H7 (cell line): ENCODE results near the gene NFATC1. TPM values are rescaled to one million over a fixed set of nuclear protein-coding genes. Genes with fewer than 3 reads are reported as not detected.

Experiments
- DNase-seq: peaks from one replicate; pipeline ENCODE4 v3.0.0; 2012
- H3K27me3 ChIP-seq: 2 replicates; pipeline ENCODE4 v1.6.0; 2011; ENCODE audit warnings: mild to moderate bottlenecking, low read length; ENCODE audit not compliant: control insufficient read depth, insufficient read depth
- H3K36me3 ChIP-seq: replicated peaks from 2 replicates; pipeline ENCODE4 v1.5.1; 2011; ENCODE audit warnings: low read length; ENCODE audit not compliant: control insufficient read depth, insufficient read depth
- H3K4me3 ChIP-seq: 2 replicates; pipeline ENCODE4 v1.5.1; 2011; ENCODE audit warnings: low read depth, mild to moderate bottlenecking, control low read depth, low read length, moderate library complexity; ENCODE audit not compliant: insufficient read depth
- total RNA-seq: library from RNA; depleted of rRNA; stranded (reverse); fragments of >200 nt; shearing (Covaris generic); gene quantifications from 2 replicates; pipeline ENCODE4 v1.2.3, GENCODE V29; 2014; rRNA removed

Gene NFATC1
- 14.1 and 14.5 TPM in 2 replicates for total RNA-seq

DNA sequence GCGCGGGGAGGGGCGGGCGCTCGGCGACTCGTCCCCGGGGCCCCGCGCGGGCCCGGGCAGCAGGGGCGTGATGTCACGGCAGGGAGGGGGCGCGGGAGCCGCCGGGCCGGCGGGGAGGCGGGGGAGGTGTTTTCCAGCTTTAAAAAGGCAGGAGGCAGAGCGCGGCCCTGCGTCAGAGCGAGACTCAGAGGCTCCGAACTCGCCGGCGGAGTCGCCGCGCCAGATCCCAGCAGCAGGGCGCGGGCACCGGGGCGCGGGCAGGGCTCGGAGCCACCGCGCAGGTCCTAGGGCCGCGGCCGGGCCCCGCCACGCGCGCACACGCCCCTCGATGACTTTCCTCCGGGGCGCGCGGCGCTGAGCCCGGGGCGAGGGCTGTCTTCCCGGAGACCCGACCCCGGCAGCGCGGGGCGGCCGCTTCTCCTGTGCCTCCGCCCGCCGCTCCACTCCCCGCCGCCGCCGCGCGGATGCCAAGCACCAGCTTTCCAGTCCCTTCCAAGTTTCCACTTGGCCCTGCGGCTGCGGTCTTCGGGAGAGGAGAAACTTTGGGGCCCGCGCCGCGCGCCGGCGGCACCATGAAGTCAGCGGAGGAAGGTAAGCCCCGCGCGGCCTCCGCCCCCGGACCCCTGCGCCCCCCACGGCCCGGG lies at the start of gene NFATC1:
TSS of gene NFATC1 (plus strand) at position 170 of the 644 bp plus-strand sequence. CDS start at position 465, 295 bp downstream.
- Histone ChIP-seq H3K4me3 (peak within 1 kb of the TSS; percentile 49), H3K36me3 (no peaks in the 10 kb centered on the region), H3K27me3 (peaks cover 63% of the 10 kb centered on the region)
- peak; percentile 95 for DNase-seq

DNA sequence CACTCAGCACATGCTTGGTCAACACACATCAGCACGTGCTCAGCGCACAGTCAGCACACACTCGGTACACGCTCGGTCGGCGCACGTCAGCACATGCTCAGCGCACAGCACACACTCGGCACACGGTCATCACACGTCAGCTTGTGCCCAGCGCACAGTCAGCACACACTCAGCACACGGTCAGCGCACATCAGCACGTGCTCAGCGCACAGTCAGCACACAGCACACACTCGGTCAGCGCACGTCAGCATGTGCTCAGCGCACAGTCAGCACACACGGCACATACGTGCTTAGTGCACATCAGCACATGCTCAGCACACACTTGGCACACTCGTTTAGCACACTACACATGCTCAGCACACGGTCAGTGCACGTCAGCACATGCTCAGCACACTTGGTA lies 49.7 kb upstream of the NFATC1 start:
- DNase-seq = no peak
- Histone ChIP-seq H3K36me3 (peaks cover 13% of the 10 kb centered on the region), H3K4me3 (no peak overlapping the region), H3K27me3 (no peaks in the 10 kb centered on the region)

DNA sequence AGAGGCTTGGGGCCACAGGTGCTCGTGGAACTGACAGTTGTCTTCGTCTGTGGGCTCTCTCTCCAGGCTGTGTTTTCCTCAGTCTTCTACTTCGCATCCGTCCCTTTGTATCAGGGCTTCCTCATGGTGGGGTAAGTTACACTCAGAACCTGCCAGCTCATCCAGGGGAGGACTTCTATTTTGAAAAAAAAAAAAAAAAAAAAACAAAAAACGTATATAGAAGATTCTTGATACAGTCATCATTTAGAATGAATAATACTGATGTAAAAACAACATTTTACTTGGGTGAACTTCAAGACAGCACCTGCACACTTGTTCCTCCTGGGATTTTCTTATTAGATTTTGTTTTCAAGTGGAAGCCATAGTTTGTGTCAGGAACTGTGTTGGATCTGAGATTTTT lies 47.7 kb upstream of the NFATC1 start:
- Histone ChIP-seq H3K36me3 (peaks cover 13% of the 10 kb centered on the region), H3K4me3 (no peak overlapping the region), H3K27me3 (no peaks in the 10 kb centered on the region)
- no peak for DNase-seq

DNA sequence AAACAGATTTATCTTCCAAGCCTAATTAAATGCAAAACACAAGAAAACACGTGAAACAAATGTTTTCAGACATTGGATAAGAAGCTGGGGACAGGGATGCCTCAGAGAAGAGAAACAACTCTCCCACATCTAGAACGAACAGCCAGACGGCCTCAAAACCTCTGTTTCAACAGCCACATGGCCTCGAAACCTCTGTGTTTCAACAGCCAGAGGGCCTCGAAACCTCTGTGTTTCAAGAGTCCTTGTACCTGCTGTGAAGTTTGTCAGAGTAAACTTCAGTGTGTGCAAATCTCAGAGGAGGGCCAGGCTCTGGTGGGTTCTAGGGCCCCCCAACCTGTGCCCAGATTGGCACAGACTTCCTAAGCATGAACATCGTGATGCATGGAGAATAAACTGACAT lies 43.3 kb upstream of the NFATC1 start:
- Histone ChIP-seq H3K36me3 (no peaks in the 10 kb centered on the region), H3K27me3 (no peaks in the 10 kb centered on the region), H3K4me3 (no peak overlapping the region)
- DNase-seq = no peak

DNA sequence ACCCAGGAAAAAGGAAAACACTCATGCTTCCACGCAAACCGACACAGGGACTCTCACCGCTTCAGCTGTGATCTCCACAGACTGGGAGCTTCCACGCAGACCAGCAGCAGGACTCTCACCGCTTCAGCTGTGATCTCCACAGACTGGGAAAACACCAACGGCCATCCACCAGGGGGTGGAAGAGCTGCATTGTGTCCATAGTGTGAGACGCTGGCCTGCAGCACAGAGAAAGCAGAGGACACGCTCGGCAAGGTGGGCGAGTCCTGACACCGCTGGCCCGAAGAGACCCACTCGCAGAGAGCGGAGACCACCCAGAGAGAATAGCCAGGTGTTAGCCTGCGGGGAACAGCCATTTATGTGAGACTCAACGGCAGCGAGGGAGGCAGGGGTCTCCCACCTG lies 42.5 kb upstream of the NFATC1 start:
- H3K36me3 ChIP-seq = no peaks in the 10 kb centered on the region
- H3K27me3 ChIP-seq = no peaks in the 10 kb centered on the region
- no peak overlapping the region for H3K4me3 ChIP-seq
- DNase-seq = peak; percentile 81

DNA sequence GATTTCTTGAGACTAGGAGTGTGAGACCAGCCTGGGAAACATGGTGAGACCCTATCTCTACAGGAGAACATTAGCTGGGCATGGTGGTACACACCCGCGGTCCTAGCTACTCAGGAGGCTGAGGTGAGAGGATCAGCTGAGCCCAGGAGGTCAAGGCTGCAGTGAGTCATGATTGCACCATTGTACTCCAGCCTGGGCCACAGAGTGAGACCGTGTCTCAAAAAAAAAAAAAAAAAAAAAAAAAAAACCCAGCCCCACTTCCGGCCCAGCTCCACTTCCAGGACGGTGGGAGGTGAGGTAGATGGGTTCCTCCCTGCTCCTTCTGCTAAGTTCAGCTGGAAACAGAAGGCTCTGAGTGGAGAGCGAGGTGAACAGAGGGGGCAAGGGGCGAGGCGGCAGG lies 41.4 kb upstream of the NFATC1 start:
- no peak overlapping the region for H3K4me3 ChIP-seq
- H3K36me3 ChIP-seq = no peaks in the 10 kb centered on the region
- H3K27me3 ChIP-seq = no peaks in the 10 kb centered on the region
- DNase-seq = no peak

DNA sequence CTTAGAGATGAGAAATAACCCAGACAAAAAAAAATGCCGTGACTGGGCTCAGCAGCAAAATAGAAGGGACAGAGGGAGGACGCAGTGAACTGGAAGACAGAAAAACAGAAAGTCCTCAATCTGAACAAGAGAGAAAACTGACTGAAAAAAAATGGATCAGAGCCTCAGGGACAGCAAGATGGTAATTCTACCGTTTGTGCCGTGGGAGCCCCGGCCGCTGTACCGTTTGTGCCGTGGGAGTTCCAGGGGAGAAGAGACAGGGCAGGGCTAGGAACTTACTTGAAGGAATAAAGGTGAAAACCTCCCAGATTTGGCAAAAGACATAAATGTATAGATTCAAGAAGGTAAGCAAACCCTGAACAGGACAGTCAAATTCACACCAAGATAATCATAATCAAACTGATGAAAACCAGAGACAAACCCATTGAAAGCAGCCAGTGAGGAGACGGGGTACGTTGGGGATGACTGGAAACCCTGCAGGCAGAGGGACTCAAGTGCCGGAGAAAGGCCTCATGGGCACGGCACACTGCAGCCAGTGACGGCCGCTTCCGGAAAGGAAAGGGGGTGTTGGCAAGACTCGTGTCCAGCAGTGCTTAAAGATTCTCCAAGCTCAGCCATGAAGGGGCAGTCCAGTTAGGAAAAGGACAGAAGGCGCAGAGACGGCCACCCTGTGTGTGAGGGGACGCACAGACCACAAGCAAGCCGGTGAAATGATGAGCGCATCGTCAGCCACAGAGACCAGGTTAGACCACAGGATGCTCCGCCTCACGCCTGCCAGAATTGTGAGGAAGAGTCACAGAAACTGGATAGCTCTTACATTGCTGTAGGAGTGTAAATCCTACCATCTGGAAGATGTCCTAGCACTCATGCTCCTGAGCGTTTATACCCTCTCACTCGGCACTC lies 40.0 kb upstream of the NFATC1 start:
- no peaks in the 10 kb centered on the region for H3K36me3 ChIP-seq
- H3K27me3 ChIP-seq = no peaks in the 10 kb centered on the region

DNA sequence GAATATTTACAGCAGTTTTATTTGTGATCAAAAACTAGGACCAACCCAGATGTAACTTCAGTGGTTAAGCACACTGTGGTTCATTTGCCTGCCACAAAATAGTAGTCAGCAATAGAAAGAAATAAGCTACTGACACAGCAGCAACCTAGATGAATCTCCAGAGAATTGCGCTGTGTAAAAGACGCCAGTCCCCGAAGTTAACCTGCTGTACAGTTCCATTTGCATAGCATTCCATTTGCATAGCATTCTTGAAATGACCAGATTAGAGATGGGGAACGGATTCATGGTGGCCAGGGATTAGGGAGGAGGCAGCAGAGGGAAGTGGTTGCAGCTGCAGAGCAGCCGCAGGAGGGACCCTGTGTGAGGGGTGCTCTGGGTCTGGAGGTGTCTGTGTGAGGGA lies 39.3 kb upstream of the NFATC1 start:
- Histone ChIP-seq H3K36me3 (no peaks in the 10 kb centered on the region; the same call in 1 of the 2 replicates), H3K27me3 (no peaks in the 10 kb centered on the region), H3K4me3 (no peak overlapping the region)
- no peak for DNase-seq

More for the DNA sequence above, 40.0 kb upstream of the NFATC1 start:
- DNase-seq = peak; percentile 31
- no peak overlapping the region for H3K4me3 ChIP-seq

DNA sequence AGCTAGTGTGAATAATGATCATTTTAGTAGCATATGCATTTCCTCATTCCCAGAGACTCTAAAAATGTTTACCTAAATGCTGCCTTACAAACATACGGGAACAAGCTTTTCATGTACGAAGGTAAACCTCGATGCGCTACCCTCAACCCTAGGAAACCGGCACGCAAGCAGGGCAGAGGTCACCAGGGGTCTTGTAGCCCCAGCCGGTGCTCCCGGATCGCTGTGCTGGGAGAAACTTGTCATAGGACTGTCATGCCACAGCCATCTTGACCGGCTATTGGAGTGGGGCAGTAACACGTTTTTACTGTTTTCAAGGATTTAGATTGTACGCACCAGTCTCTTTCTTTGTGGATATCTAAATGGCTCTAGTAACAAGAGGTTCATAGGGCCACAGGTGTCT lies 34.8 kb upstream of the NFATC1 start:
- Histone ChIP-seq H3K4me3 (no peak overlapping the region), H3K36me3 (no peaks in the 10 kb centered on the region; the same call in 1 of the 2 replicates), H3K27me3 (no peaks in the 10 kb centered on the region)
- DNase-seq = peak; percentile 19

DNA sequence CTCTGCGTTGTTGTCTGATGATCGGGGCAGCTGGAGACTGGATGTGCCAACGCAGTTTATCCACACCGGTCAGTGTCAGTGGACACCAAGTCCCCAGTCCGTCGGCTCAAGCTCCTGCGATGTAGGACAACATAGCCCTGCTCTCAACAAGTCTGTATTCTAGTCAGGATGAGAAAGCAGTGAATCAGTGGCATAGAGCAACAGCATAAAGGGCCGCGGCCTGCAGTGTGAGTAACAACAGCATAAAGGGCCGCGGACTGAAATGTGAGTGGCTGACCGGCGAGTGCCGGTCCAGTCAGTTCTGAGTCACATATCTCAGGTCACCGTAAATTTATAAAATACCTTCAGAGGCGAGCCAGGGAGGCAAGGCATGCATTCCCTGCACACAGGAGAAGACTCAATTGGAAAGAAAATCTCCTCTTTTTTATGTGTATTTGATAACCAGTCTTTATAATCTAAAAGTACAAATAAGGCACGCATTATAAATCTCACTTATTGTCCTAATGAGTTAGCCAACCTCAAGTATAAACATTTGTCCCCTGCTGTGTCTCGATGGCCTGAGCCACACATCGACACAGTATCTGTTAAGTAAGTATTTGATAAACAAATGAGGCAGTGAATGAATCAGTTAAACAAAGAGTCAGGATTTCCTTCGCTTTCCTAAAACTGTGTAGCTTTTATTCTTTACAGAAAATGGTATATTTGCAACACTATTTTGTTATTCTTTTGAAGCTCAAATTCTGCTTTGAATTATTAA lies 33.8 kb upstream of the NFATC1 start:
- DNase-seq = peak; percentile 21
- Histone ChIP-seq H3K27me3 (no peaks in the 10 kb centered on the region), H3K4me3 (no peak overlapping the region), H3K36me3 (no peaks in the 10 kb centered on the region; the same call in 1 of the 2 replicates)

DNA sequence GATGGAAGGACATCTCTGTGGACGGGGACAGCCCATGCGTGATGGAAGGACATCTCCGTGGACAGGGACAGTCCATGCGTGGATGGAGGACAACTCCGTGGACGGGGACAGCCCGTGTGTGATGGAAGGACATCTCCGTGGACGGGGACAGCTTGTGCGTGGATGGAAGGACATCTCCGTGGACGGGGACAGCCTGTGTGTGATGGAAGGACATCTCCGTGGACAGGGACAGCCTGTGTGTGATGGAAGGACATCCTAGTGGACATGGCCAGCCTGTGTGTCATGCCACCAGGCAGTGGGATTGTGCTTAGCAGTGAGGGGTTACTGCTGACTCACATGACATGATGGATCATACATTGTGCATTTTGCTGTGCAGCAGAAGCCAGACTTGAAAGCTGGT lies 30.0 kb upstream of the NFATC1 start:
- Histone ChIP-seq H3K27me3 (no peaks in the 10 kb centered on the region), H3K4me3 (no peak overlapping the region), H3K36me3 (no peaks in the 10 kb centered on the region; the same call in 1 of the 2 replicates)
- no peak for DNase-seq

DNA sequence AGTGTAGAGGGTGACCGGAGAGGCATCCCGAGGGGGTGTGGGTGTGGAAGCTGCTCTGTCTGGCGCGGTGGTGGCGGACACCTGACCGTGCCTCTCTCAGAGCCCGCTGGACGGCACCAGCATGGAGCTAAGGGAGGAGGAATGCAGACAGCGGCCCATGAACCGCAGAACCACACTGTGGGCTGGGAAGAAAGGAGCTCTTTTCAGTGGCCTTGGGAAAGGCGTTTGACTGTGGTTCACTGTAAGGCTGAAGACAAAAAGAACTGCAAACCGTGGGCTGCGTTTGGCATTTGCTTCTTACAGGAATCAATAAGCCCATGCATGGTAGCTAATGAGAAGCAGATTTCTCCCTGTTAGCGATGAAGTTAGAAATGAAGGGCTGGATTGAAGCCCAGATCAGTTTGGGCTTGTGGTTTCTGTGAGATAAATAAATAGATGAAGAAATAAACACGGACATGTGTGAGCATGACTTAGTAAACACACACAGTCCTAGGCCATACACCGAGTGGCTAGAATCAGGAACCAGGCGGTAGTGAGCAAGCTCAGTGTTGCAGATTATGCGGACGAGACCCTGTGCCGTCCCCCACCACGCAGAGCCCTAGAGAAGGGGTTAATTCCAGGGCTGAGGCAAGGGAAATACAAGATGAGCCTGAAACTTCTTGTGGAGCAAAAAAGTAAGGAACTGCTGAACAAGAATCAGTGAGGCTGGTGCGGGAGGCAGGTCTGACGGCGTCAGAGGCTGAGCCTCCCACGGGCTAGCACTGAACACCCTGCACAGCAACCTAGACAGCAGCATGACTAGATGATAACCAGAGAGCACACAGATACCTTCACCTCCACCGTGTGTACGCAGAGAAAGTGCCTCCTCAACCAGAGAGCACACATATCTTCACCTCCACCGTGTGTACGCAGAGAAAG lies 29.3 kb upstream of the NFATC1 start:
- no peak overlapping the region for H3K4me3 ChIP-seq
- peak; percentile 22 for DNase-seq
- no peaks in the 10 kb centered on the region for H3K27me3 ChIP-seq
- H3K36me3 ChIP-seq = no peaks in the 10 kb centered on the region

DNA sequence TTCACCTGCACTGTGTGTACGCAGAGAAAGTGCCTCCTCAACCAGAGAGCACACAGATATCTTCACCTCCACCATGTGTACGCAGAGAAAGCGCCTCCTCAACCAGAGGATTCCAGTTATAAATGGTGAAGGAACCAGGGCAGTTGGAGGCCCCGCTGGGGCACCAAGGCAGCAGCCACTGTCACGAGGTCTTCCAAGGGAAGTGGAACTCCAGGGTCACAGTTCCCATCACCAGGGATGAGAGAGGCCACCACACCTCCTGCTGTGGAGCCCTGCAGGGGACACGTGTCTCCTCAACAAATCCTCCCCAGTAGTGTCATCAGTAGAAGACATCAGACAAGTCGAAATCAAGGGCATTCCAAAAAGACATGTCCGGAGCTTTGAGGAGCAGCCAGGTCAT lies 28.2 kb upstream of the NFATC1 start:
- no peak overlapping the region for H3K4me3 ChIP-seq
- H3K36me3 ChIP-seq = no peaks in the 10 kb centered on the region
- H3K27me3 ChIP-seq = no peaks in the 10 kb centered on the region
- no peak for DNase-seq

DNA sequence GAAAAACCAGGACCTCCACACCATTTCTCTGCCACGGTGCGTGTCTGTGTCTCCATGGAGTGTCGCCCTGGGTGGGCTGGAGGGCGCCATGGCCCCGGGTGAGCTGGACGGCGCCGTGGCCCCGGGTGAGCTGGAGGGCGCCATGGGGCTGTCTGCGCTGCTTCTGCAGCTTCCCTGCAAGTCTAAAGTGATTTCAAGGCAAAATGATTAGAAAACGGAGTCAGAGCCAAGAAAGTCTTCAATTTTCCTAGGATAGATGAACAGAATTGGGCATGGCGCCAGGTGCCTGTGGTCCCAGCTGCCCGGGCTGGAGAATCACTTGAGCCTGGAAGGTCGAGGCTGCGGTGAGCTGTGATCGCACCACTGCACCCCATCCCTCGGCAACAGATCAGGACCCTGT lies 27.7 kb upstream of the NFATC1 start:
- peak; percentile 41 for DNase-seq
- H3K27me3 ChIP-seq = no peaks in the 10 kb centered on the region
- no peaks in the 10 kb centered on the region for H3K36me3 ChIP-seq
- H3K4me3 ChIP-seq = no peak overlapping the region
